ENCODE data around the gene RAB15.

GRCh38 chr14:64919215-64919614, 52.9 kb downstream of the RAB15 start:
- no peak for TF ChIP-seq CHD4 (IDR thresholded peaks at IDR 0.05; ENCODE audit: insufficient read depth, insufficient replicate concordance, low read depth, low read length, poor library complexity, severe bottlenecking)
- no peak for TF ChIP-seq FIP1L1 (IDR thresholded peaks at IDR 0.05; ENCODE audit: low read depth, low read length, poor library complexity, severe bottlenecking)
- TF ChIP-seq CHCHD3 (CRISPR knock-in tag; IDR thresholded peaks at IDR 0.05), result no peak
- TF ChIP-seq ILK (tag; IDR thresholded peaks at IDR 0.05; ENCODE audit: borderline replicate concordance, low read depth), result no peak
- no peak for TF ChIP-seq EP300 (IDR thresholded peaks at IDR 0.05; ENCODE audit: low read length)
- TF ChIP-seq EZH2 (IDR thresholded peaks at IDR 0.05; ENCODE audit: borderline replicate concordance, low read depth, low read length), result no peak
- no peak for TF ChIP-seq REST (IDR thresholded peaks at IDR 0.05; ENCODE audit: borderline replicate concordance)
- no peak for TF ChIP-seq REST (CRISPR knock-in tag; IDR thresholded peaks at IDR 0.05; ENCODE audit: low read depth)
- no peak for TF ChIP-seq NFXL1 (CRISPR knock-in tag; IDR thresholded peaks at IDR 0.05)
- no peak for TF ChIP-seq CTCF (IDR thresholded peaks at IDR 0.05 in 2 of 3, conservative IDR thresholded peaks at IDR 0.05 in 1 of 3; ENCODE audit: insufficient read depth in 2 of 3, low read depth in 1 of 3, low read length in 3 of 3)
